ENCODE results near the gene FAM171A2.

FAM171A2 gene

DNA sequence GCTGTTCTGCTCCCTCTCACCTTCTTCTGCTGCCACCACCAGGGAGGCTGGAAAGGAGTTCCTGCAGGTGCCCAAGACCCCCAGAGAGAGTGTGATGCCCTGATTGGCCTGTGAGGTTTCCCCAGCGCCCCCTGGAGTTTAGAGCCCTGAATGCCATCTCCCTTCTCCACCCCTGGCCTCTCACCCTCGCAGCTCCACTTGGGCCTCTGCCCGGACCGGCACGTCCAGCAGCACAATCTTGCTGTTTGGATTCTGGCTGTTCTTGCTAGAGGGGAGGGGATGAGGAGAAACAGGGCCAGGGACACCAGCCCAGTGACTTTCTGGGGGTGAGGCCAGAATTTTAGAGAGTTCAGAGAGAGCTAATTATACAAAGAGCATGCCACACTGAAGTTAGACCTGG is 12.5 kb upstream of the FAM171A2 start:
- H3K27me3 ChIP-seq (ENCODE audit: insufficient read depth, poor library complexity, severe bottlenecking) = peaks cover 2% of the 10 kb centered on the region
- TF ChIP-seq, protein P1, sequence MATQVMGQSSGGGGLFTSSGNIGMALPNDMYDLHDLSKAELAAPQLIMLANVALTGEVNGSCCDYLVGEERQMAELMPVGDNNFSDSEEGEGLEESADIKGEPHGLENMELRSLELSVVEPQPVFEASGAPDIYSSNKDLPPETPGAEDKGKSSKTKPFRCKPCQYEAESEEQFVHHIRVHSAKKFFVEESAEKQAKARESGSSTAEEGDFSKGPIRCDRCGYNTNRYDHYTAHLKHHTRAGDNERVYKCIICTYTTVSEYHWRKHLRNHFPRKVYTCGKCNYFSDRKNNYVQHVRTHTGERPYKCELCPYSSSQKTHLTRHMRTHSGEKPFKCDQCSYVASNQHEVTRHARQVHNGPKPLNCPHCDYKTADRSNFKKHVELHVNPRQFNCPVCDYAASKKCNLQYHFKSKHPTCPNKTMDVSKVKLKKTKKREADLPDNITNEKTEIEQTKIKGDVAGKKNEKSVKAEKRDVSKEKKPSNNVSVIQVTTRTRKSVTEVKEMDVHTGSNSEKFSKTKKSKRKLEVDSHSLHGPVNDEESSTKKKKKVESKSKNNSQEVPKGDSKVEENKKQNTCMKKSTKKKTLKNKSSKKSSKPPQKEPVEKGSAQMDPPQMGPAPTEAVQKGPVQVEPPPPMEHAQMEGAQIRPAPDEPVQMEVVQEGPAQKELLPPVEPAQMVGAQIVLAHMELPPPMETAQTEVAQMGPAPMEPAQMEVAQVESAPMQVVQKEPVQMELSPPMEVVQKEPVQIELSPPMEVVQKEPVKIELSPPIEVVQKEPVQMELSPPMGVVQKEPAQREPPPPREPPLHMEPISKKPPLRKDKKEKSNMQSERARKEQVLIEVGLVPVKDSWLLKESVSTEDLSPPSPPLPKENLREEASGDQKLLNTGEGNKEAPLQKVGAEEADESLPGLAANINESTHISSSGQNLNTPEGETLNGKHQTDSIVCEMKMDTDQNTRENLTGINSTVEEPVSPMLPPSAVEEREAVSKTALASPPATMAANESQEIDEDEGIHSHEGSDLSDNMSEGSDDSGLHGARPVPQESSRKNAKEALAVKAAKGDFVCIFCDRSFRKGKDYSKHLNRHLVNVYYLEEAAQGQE (IDR thresholded peaks at IDR 0.05; ENCODE audit: insufficient replicate concordance, low read depth) = no peak
- TF ChIP-seq SPI1 (IDR thresholded peaks at IDR 0.05; ENCODE audit: borderline replicate concordance, low read depth) (no peak), POLR2AphosphoS5 (IDR thresholded peaks at IDR 0.05; ENCODE audit: low read depth) (no peak)
- TF ChIP-seq, protein P2, sequence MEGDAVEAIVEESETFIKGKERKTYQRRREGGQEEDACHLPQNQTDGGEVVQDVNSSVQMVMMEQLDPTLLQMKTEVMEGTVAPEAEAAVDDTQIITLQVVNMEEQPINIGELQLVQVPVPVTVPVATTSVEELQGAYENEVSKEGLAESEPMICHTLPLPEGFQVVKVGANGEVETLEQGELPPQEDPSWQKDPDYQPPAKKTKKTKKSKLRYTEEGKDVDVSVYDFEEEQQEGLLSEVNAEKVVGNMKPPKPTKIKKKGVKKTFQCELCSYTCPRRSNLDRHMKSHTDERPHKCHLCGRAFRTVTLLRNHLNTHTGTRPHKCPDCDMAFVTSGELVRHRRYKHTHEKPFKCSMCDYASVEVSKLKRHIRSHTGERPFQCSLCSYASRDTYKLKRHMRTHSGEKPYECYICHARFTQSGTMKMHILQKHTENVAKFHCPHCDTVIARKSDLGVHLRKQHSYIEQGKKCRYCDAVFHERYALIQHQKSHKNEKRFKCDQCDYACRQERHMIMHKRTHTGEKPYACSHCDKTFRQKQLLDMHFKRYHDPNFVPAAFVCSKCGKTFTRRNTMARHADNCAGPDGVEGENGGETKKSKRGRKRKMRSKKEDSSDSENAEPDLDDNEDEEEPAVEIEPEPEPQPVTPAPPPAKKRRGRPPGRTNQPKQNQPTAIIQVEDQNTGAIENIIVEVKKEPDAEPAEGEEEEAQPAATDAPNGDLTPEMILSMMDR (IDR thresholded peaks at IDR 0.05; ENCODE audit: insufficient read depth, low read length) = peak; percentile 31
- no peak for DNase-seq (ENCODE audit: low read depth in 1 of 2, low spot score in 1 of 2)
- no peak overlapping the region for H3K4me3 ChIP-seq (replicated peaks; ENCODE audit: insufficient read depth, low read length)
- H3K27ac ChIP-seq (replicated peaks) = no peak overlapping the region

DNA sequence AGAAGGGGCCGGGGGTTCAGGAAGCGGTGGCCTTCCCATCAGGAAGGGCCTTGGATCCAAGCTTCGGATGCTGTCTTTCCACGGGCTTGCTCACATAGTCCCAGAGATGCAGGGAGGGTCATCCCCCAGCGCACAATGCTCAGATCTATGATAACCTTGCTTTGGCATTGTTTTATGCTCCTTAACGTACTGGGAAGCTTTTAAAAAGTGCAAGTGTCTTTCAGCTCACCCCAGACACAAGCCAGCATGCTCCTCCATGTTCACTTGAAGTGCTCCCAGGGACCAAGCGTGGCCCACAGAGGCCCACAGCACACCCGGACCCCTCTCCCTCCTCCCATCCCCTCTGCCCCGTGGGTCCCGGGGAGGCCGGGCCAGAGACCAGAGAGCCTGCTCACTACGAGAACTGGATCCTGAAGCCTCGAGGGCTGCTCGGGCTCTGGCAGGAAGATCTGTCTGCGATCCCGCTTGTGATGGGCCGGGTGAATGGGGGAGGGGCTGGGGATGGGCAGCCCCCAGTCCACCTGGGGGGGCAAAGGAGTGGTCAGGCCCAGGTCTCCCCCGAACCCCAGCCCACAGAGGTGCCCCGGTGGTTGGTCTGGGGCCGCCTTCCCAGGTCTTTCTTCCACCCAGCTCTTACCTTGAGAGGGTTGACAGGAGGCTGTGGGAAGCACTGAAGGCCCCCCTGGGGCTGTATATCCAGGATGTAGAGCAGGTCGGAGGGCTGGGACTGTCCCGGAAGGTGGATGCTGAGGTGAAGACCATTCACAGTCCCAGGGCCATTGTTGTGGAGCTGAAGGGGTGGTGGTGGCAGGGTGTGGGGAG is 11.8 kb upstream of the FAM171A2 start:
- no peak for TF ChIP-seq SPI1 (IDR thresholded peaks at IDR 0.05; ENCODE audit: borderline replicate concordance, low read depth)
- TF ChIP-seq, protein P2 (IDR thresholded peaks at IDR 0.05; ENCODE audit: insufficient read depth, low read length) = no peak
- H3K4me3 ChIP-seq (replicated peaks; ENCODE audit: insufficient read depth, low read length) = no peak overlapping the region
- DNase-seq (ENCODE audit: low read depth in 1 of 2, low spot score in 1 of 2) = no peak
- peaks cover 9% of the 10 kb centered on the region for H3K27me3 ChIP-seq (ENCODE audit: insufficient read depth, poor library complexity, severe bottlenecking)
- H3K27ac ChIP-seq (replicated peaks) = no peak overlapping the region

DNA sequence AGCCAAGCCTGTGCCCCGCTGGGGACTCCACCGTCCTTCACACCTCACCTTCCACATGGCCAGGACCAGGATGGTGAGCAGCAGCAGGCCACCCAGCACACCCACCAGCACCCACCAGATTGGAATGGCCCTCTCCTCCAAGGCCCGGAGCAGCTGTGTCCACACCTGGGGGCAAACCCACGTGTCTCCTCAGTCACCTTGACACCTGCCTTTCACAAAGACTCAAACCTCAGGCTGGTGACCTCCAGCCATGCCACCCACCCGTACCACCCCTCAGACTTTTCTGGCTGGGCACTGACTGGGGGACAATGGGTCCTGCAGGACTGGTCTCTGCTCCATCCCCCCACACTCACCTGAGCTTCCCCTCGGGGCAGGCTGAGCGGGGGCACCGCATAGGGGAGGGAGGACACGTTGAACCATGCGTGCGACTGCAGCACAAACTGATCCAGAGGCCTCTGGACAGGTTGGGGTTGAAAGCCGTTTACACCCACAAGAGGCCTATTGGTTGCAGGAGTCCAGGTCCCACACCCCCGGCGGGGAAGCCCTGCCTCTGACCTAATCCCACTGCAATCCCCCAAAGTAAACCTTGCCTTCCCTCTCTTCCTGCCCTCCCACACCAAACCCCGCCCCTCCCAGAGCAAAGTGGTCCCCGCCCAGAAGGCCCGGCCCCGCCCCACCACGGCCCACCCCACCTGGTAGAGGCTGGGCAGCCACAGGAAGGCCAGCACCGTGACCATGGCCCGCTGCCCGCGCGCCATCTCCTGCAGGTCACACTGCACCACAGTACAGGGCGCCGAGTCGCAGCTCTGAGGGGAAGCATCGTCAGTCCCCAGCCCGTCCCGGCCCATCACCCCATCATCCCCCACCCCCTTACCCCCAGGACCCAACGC is 10.9 kb upstream of the FAM171A2 start:
- H3K27me3 ChIP-seq (ENCODE audit: insufficient read depth, poor library complexity, severe bottlenecking) = peaks cover 17% of the 10 kb centered on the region
- H3K4me3 ChIP-seq (replicated peaks; ENCODE audit: insufficient read depth, low read length) = no peak overlapping the region
- TF ChIP-seq, protein P1 (IDR thresholded peaks at IDR 0.05; ENCODE audit: insufficient replicate concordance, low read depth) = no peak
- TF ChIP-seq SPI1 (IDR thresholded peaks at IDR 0.05; ENCODE audit: borderline replicate concordance, low read depth) (no peak), GABPA (IDR thresholded peaks at IDR 0.05; ENCODE audit: low read depth) (no peak)
- TF ChIP-seq, protein P2 (IDR thresholded peaks at IDR 0.05; ENCODE audit: insufficient read depth, low read length) = no peak
- DNase-seq (ENCODE audit: low read depth in 1 of 2, low spot score in 1 of 2) = no peak
- H3K27ac ChIP-seq (replicated peaks) = no peak overlapping the region
